ENCODE data around the gene DNAJC5.
"Not testable (repeated sequence)": the region's sequence is repeated elsewhere in the genome, so short reads cannot be mapped to it uniquely, and the experiment has no call there.

Gene DNAJC5

GRCh38 chr20:63923651-63924050, 28.7 kb downstream of the DNAJC5 start:
- Mint-ChIP-seq H3K36me3 (ENCODE audit: low read depth) (peaks cover 29% of the 10 kb centered on the region), H3K4me3 (no peak overlapping the region), H3K27me3 (ENCODE audit: low read depth) (no peaks in the 10 kb centered on the region), H3K9me3 (no peaks in the 10 kb centered on the region), H3K27ac (peak overlapping the region; percentile 5 to 24 (median 19)), H3K4me1 (peaks cover 10% of the 10 kb centered on the region)
- no peak for TF ChIP-seq CTCF (IDR thresholded peaks at IDR 0.05; ENCODE audit: unreplicated experiment in 3 of 3)

- Mint-ChIP-seq H3K4me3 (no peak overlapping the region), H3K27ac (peak overlapping the region in 2 of 3 experiments; percentile 19 to 24), H3K9me3 (no peaks in the 10 kb centered on the region), H3K36me3 (ENCODE audit: low read depth) (peaks cover 34% of the 10 kb centered on the region), H3K27me3 (ENCODE audit: low read depth) (no peaks in the 10 kb centered on the region), H3K4me1 (peaks cover 10% of the 10 kb centered on the region)
- TF ChIP-seq CTCF (IDR thresholded peaks at IDR 0.05; ENCODE audit: unreplicated experiment in 3 of 3) = no peak
Measured at GRCh38 chr20:63924241-63924640, 29.3 kb downstream of the DNAJC5 start.

- no peak overlapping the region for H3K27ac Mint-ChIP-seq
- no peaks in the 10 kb centered on the region for H3K27me3 Mint-ChIP-seq (ENCODE audit: low read depth)
- no peaks in the 10 kb centered on the region for H3K9me3 Mint-ChIP-seq
- TF ChIP-seq CTCF (IDR thresholded peaks at IDR 0.05; ENCODE audit: unreplicated experiment in 3 of 3) = no peak
- peaks cover 10% of the 10 kb centered on the region for H3K4me1 Mint-ChIP-seq
- peaks cover 46% of the 10 kb centered on the region for H3K36me3 Mint-ChIP-seq (ENCODE audit: low read depth)
- H3K4me3 Mint-ChIP-seq = no peak overlapping the region
Measured at GRCh38 chr20:63926298-63926697, 31.4 kb downstream of the DNAJC5 start.

GRCh38 chr20:63929071-63929470, 34.1 kb downstream of the DNAJC5 start:
- Mint-ChIP-seq H3K27ac (no peak overlapping the region), H3K4me1 (peaks cover 5% of the 10 kb centered on the region), H3K36me3 (ENCODE audit: low read depth) (peaks cover 55% of the 10 kb centered on the region), H3K27me3 (ENCODE audit: low read depth) (no peaks in the 10 kb centered on the region), H3K4me3 (no peak overlapping the region), H3K9me3 (no peaks in the 10 kb centered on the region)
- no peak for TF ChIP-seq CTCF (IDR thresholded peaks at IDR 0.05; ENCODE audit: unreplicated experiment in 3 of 3)

- not testable (repeated sequence) for H3K4me1 Mint-ChIP-seq, H3K9me3 Mint-ChIP-seq
- H3K36me3 Mint-ChIP-seq (ENCODE audit: low read depth) = peaks cover 59% of the 10 kb centered on the region
Measured at GRCh38 chr20:63929473-63929883, 34.6 kb downstream of the DNAJC5 start.

GRCh38 chr20:63930971-63931553, 36.1 kb downstream of the DNAJC5 start:
- no peak for TF ChIP-seq CTCF (IDR thresholded peaks at IDR 0.05; ENCODE audit: unreplicated experiment in 3 of 3)
- no peak overlapping the region for H3K27ac Mint-ChIP-seq
- H3K4me3 Mint-ChIP-seq = no peak overlapping the region
- no peaks in the 10 kb centered on the region for H3K27me3 Mint-ChIP-seq (ENCODE audit: low read depth)
- no peaks in the 10 kb centered on the region for H3K9me3 Mint-ChIP-seq
- peaks cover 9% of the 10 kb centered on the region for H3K4me1 Mint-ChIP-seq
- peaks cover 68% of the 10 kb centered on the region for H3K36me3 Mint-ChIP-seq (ENCODE audit: low read depth)

More at GRCh38 chr20:63929473-63929883, 34.6 kb downstream of the DNAJC5 start:
- H3K4me3 Mint-ChIP-seq; H3K27ac Mint-ChIP-seq; H3K27me3 Mint-ChIP-seq (ENCODE audit: low read depth): not testable (repeated sequence)
